H9 (cell line): ENCODE results near the gene ATF6. TPM values are rescaled to one million over a fixed set of nuclear protein-coding genes. Genes with fewer than 3 reads are reported as not detected.

Experiments used
- DNase-seq: peaks from one replicate; pipeline ENCODE4 v3.0.0-alpha.2; 2017
- H2AFZ ChIP-seq: one replicate; pipeline ENCODE4 v1.6.1; 2013; ENCODE audit warnings: mild to moderate bottlenecking, low read length, control low read depth, moderate library complexity
- H2AK5ac ChIP-seq: 2 replicates; pipeline ENCODE4 v1.6.1; 2013; ENCODE audit warnings: low read length, control low read depth, mixed read lengths; ENCODE audit not compliant: insufficient read length
- H2BK120ac ChIP-seq: one replicate; pipeline ENCODE4 v1.6.1; 2013; ENCODE audit warnings: low read depth, mild to moderate bottlenecking, low read length, control low read depth, inconsistent platforms; ENCODE audit not compliant: poor library complexity, severe bottlenecking
- H2BK12ac ChIP-seq: 2 replicates; pipeline ENCODE4 v1.6.1; 2013; ENCODE audit warnings: low read length, control low read depth, mixed read lengths, low read depth; ENCODE audit not compliant: insufficient read length
- H2BK15ac ChIP-seq: 2 replicates; pipeline ENCODE4 v1.6.1; 2013; ENCODE audit warnings: low read depth, low read length, control low read depth
- H2BK20ac ChIP-seq: one replicate; pipeline ENCODE4 v1.6.1; 2013; ENCODE audit warnings: low read depth, mild to moderate bottlenecking, low read length, control low read depth, inconsistent platforms; ENCODE audit not compliant: poor library complexity, severe bottlenecking
- H2BK5ac ChIP-seq: 2 replicates; pipeline ENCODE4 v1.6.1; 2013; ENCODE audit warnings: low read length, control low read depth, mixed read lengths; ENCODE audit not compliant: insufficient read length
- H3K14ac ChIP-seq: 2 replicates; pipeline ENCODE4 v1.6.1; 2013; ENCODE audit warnings: low read length, control low read depth; ENCODE audit not compliant: insufficient read depth
- H3K18ac ChIP-seq: 2 replicates; pipeline ENCODE4 v1.6.1; 2013; ENCODE audit warnings: low read depth, mild to moderate bottlenecking, mixed read lengths, low read length, control low read depth; ENCODE audit not compliant: insufficient read length
- H3K23ac ChIP-seq: 2 replicates; pipeline ENCODE4 v1.6.1; 2013; ENCODE audit warnings: low read length, control low read depth, mixed read lengths, low read depth; ENCODE audit not compliant: insufficient read length
- H3K23me2 ChIP-seq: 2 replicates; pipeline ENCODE4 v1.6.1; 2013; ENCODE audit warnings: low read depth, mild to moderate bottlenecking, mixed read lengths, low read length, control low read depth; ENCODE audit not compliant: insufficient read length, poor library complexity, severe bottlenecking
- H3K27ac ChIP-seq: 2 replicates; pipeline ENCODE4 v1.5.1; 2013; ENCODE audit warnings: low read length, control low read depth, mixed read lengths, low read depth; ENCODE audit not compliant: insufficient read length
- H3K27me3 ChIP-seq: 2 replicates; pipeline ENCODE4 v1.6.1; 2013; ENCODE audit warnings: low read length, control low read depth, inconsistent platforms; ENCODE audit not compliant: insufficient read depth
- H3K4ac ChIP-seq: 2 replicates; pipeline ENCODE4 v1.6.1; 2013; ENCODE audit warnings: low read depth, mild to moderate bottlenecking, control low read depth, inconsistent platforms, low read length, moderate library complexity
- H3K4me1 ChIP-seq: 2 replicates; pipeline ENCODE4 v1.6.1; 2013; ENCODE audit warnings: low read length, control low read depth, inconsistent platforms; ENCODE audit not compliant: insufficient read depth
- H3K4me2 ChIP-seq: 2 replicates; pipeline ENCODE4 v1.6.1; 2013; ENCODE audit warnings: low read length, control low read depth, mixed read lengths; ENCODE audit not compliant: insufficient read length, insufficient read depth
- H3K56ac ChIP-seq: 2 replicates; pipeline ENCODE4 v1.6.1; 2013; ENCODE audit warnings: low read depth, mild to moderate bottlenecking, mixed read lengths, low read length, control low read depth; ENCODE audit not compliant: insufficient read length
- H3K79me1 ChIP-seq: 2 replicates; pipeline ENCODE4 v1.6.1; 2013; ENCODE audit warnings: low read depth, mild to moderate bottlenecking, moderate library complexity, low read length, control low read depth, inconsistent platforms; ENCODE audit not compliant: insufficient read depth, poor library complexity, severe bottlenecking
- H3K79me2 ChIP-seq: 2 replicates; pipeline ENCODE4 v1.6.1; 2013; ENCODE audit warnings: low read length, control low read depth, inconsistent platforms; ENCODE audit not compliant: insufficient read depth
- H3K9ac ChIP-seq: 2 replicates; pipeline ENCODE4 v1.6.1; 2013; ENCODE audit warnings: low read length, control low read depth, mixed read lengths; ENCODE audit not compliant: insufficient read length; ENCODE audit errors: extremely low read depth
- H3K9me3 ChIP-seq: one replicate; pipeline ENCODE4 v1.6.1; 2013; ENCODE audit warnings: low read depth, low read length, inconsistent platforms; ENCODE audit not compliant: control insufficient read depth
- H3T11ph ChIP-seq: one replicate; pipeline ENCODE4 v1.6.1; 2013; ENCODE audit warnings: mild to moderate bottlenecking, low read length, control low read depth, inconsistent platforms
- H4K20me1 ChIP-seq: one replicate; pipeline ENCODE4 v1.6.1; 2013; ENCODE audit not compliant: control insufficient read depth, insufficient read length, insufficient read depth
- H4K5ac ChIP-seq: 2 replicates; pipeline ENCODE4 v1.6.1; 2013; ENCODE audit warnings: low read depth, mild to moderate bottlenecking, mixed read lengths, low read length, control low read depth; ENCODE audit not compliant: insufficient read length
- H4K8ac ChIP-seq: replicated peaks from 2 replicates; pipeline ENCODE4 v1.6.1; 2013; ENCODE audit warnings: low read length, control low read depth, mixed read lengths, low read depth; ENCODE audit not compliant: insufficient read length
- H4K91ac ChIP-seq: 2 replicates; pipeline ENCODE4 v1.6.1; 2013; ENCODE audit warnings: low read depth, mild to moderate bottlenecking, moderate library complexity, mixed read lengths, low read length, control low read depth; ENCODE audit not compliant: insufficient read length
- H3K27ac Mint-ChIP-seq, 3 experiments: 2 replicates in 2 of 3; 3 replicates in 1 of 3; pipeline ENCODE4 v1.8.0; 2020 to 2021; ENCODE audit warnings: mixed read lengths in 3 of 3, mild to moderate bottlenecking in 1 of 3, moderate library complexity in 1 of 3
- H3K27me3 Mint-ChIP-seq: 2 replicates; pipeline ENCODE4 v1.8.0; 2021; ENCODE audit warnings: low read depth, mild to moderate bottlenecking, moderate library complexity, mixed read lengths
- H3K36me3 Mint-ChIP-seq, 3 experiments: 2 replicates in 2 of 3; 3 replicates in 1 of 3; pipeline ENCODE4 v1.8.0; 2020 to 2021; ENCODE audit warnings: low read depth in 3 of 3, mixed read lengths in 3 of 3; ENCODE audit not compliant: insufficient read depth in 1 of 3
- H3K4me1 Mint-ChIP-seq, 2 experiments: 2 replicates each; pipeline ENCODE4 v1.8.0; 2020; ENCODE audit warnings: mixed read lengths in 2 of 2
- H3K4me3 Mint-ChIP-seq, 2 experiments: 2 replicates in 1 of 2; 3 replicates in 1 of 2; pipeline ENCODE4 v1.8.0; 2020 to 2021; ENCODE audit warnings: mild to moderate bottlenecking in 2 of 2, mixed read lengths in 2 of 2, moderate library complexity in 1 of 2
- H3K9me3 Mint-ChIP-seq, 2 experiments: 2 replicates in 1 of 2; 3 replicates in 1 of 2; pipeline ENCODE4 v1.8.0; 2020; ENCODE audit warnings: mild to moderate bottlenecking in 2 of 2, mixed read lengths in 2 of 2, moderate library complexity in 1 of 2
- WGBS: extraction: QIAGEN DNeasy Blood & Tissue Kit; methylation state at CpG from one replicate; pipeline ENCODE4 v1.1.7; 2013; ENCODE audit warnings: missing lambda C conversion rate, low lambda C conversion rate, mixed read lengths; ENCODE audit not compliant: insufficient read length; ENCODE audit errors: extremely low coverage; 5-methylcytosine and 5-hydroxymethylcytosine counted together
- total RNA-seq: library from RNA; stranded (reverse); gene quantifications from 2 replicates; pipeline ENCODE4 v1.2.1, GENCODE V29; 2021
- TF ChIP-seq, protein P1 (sequence below): fragments of 200-600 bp; sonication (generic); conservative IDR thresholded peaks from 3 replicates; pipeline ENCODE4 v1.8.0; 2021; ENCODE audit warnings: antibody characterized with exemption, mild to moderate bottlenecking

The ATF6 gene
- total RNA-seq, 1 experiment from 2014 or later: 11.2 TPM

DNA sequence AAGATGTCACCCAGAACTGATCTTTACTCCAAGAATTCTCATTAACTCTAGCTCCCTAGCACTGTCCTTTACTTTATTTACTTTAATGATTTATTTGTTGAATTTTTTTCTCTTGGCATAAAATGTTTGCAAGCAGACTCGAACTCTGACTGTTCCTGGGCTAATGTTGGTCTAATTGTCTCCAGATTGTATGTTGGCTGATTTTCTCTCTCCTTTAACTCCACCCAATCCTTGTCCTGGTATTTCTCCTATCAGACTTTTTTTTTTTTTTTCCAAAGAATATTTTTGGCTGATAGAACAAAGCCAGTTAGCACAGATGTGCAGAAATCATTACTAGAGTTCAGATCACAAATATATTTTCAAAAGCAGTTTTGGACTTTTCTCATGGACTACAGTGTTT is 82.6 kb downstream of the ATF6 start:
- Histone ChIP-seq H4K8ac (no peak overlapping the region), H4K20me1 (no peaks in the 10 kb centered on the region), H3K9me3 (no peaks in the 10 kb centered on the region), H3K9ac (no peak overlapping the region), H3K79me2 (no peaks in the 10 kb centered on the region), H2BK120ac (no peak overlapping the region), H3K23me2 (no peaks in the 10 kb centered on the region), H3K4ac (no peak overlapping the region), H2BK5ac (no peak overlapping the region), H3K4me2 (no peak overlapping the region), H2AK5ac (no peak overlapping the region), H3K79me1 (no peaks in the 10 kb centered on the region), H2BK12ac (no peak overlapping the region), H4K5ac (no peak overlapping the region), H3T11ph (no peak overlapping the region), H3K56ac (no peak overlapping the region), H4K91ac (no peak overlapping the region), H2AFZ (no peak overlapping the region), H2BK20ac (no peak overlapping the region), H3K14ac (no peak overlapping the region), H3K27me3 (no peaks in the 10 kb centered on the region), H3K27ac (no peak overlapping the region), H2BK15ac (no peak overlapping the region), H3K23ac (no peak overlapping the region), H3K4me1 (no peaks in the 10 kb centered on the region), H3K18ac (no peak overlapping the region)
- H3K27ac Mint-ChIP-seq: no peak overlapping the region
- TF ChIP-seq, protein P1, sequence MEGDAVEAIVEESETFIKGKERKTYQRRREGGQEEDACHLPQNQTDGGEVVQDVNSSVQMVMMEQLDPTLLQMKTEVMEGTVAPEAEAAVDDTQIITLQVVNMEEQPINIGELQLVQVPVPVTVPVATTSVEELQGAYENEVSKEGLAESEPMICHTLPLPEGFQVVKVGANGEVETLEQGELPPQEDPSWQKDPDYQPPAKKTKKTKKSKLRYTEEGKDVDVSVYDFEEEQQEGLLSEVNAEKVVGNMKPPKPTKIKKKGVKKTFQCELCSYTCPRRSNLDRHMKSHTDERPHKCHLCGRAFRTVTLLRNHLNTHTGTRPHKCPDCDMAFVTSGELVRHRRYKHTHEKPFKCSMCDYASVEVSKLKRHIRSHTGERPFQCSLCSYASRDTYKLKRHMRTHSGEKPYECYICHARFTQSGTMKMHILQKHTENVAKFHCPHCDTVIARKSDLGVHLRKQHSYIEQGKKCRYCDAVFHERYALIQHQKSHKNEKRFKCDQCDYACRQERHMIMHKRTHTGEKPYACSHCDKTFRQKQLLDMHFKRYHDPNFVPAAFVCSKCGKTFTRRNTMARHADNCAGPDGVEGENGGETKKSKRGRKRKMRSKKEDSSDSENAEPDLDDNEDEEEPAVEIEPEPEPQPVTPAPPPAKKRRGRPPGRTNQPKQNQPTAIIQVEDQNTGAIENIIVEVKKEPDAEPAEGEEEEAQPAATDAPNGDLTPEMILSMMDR: no peak
- no peak overlapping the region for H3K4me3 Mint-ChIP-seq
- WGBS: no CpG with 5 or more reads among the region's 1 CpG
- no peaks in the 10 kb centered on the region for H3K9me3 Mint-ChIP-seq
- no peak for DNase-seq
- peaks cover 0 to 4% (median 0%) of the 10 kb centered on the region in 3 experiments; a peak in 1 of 7 replicates for H3K36me3 Mint-ChIP-seq
- no peaks in the 10 kb centered on the region for H3K27me3 Mint-ChIP-seq
- H3K4me1 Mint-ChIP-seq: no peaks in the 10 kb centered on the region
